HL-60/S4 treated with phorbol 12-myristate 13-acetate at 8.2 ng/mL for 4 days and 3 days (cell line): ENCODE data around the gene RYR3.

Experiments used
- in situ Hi-C: fragments of 300-500 bp; cut with MboI; formaldehyde crosslinking; loops from 2 replicates; pipeline ENCODE4 v1.15.0; 2022; ENCODE audit warnings: low sequenced_read_pairs

Gene RYR3

DNA sequence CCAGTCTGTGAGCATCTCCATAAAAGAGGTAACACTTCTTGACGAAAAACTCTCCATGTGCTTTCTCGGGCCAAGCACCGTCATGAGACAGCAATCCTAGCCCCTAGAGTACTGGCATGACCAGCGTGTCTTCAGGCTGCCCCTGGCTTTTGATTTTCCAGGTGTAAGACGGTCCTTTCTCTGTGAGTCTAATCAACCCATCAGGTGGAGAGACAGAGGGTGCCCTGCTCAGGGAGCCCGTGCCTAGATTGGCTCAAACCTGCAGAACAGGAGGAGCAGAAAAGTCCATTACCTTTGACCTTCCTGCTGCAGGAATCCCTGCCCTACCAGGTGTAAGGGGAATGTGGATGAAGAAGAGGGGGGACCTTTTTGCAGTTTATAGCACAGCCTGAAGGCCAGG is 548.1 kb downstream of the RYR3 start:
- in situ Hi-C loops, result no loop called here

DNA sequence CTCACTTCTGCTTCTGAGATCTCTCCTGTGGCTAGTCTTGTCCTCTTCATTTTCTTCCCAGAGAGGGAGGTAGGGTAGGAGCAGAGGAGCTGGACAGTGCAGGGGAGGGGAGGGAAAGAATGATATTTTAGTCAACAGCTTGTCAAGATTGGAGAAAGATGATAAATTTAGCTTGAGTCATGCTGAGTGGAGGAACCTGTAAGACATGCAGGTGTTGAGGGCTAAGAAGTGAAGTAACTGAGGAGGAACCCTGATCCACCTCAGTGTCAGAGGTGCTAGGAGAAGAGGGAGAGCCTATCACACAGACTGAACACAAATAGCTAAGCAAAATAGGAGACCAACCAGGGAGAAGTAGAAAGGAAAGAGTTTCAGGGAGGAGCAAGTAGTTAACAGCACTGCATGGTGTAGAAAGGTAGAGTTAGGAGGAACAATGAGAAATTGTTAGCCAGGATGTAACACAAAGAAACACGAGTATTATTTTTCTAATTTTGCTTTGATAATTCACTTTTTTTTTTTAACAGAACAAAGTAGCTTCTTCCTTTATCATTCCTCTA is 549.3 kb downstream of the RYR3 start:
- in situ Hi-C loops, result no loop called here

DNA sequence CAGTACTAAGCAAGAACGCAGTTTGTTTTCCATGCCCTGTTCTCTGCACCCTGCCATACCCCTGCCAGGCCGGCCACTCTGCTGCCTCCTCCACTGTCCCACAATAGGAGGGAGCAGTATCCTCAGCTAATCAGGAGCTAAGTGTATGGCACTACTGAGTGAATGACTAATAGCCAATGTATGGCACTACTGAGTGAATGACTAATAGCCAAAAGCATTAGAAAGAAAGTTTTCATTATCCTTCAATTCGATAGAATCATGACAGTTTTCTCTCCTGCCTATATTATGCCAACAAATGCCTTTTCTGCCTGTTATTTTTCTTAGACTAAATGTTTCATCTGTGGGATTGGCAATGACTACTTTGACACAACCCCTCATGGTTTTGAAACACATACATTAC is 550.0 kb downstream of the RYR3 start:
- in situ Hi-C loops, result no loop called here

DNA sequence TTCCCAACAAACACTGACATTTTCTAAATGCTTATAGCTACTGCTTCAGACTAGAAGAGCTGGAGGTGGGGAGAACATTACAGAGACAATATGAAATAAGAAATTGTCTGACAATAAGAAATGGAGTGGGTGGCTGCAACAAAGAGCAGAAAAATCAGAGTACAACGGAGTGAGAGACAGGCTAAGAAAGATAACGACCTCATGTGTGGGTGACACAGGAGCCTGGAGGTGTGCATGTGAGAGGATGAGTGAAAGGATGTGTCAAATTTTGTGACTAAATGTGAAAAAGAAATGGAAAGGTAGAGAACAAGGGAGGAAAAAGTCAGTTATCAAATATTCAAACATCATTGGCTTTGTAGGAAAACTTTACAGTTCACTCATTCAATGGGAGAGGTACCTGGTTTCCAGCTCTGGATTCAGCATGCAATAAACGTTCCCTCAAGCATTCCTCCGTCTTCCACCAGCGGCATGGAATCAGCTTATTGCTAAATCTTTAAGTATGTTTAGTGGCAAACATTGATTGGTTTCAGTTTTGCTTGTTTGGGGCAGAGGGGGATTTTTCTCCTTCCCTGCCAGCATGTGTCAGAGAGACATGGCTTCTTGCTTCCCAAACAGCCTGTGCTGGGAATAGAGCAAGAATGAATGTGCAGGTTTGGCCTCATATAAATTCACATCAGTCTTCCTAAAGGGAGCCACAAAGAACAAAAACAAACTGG is 553.8 kb downstream of the RYR3 start:
- in situ Hi-C loops, result no loop called here

DNA sequence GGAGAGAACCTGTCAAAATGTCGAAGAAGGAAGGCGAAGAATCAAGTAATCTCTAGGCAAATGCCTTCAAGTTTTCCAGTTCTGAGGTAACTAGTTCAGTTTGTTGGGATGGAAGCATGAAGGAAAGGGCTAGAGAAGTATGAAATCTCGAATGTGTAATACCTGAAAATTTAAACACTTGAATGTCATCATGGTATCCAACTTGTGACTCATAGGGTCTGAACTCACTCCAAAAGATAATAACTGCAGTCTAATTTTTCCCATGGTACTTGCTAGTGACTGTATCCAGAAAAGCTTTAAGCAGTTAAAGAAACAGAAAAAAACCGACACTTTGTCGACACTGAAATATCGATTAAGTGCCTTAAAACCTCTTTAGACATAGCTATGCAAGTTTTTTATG is 554.6 kb downstream of the RYR3 start:
- in situ Hi-C loops, result no loop called here

DNA sequence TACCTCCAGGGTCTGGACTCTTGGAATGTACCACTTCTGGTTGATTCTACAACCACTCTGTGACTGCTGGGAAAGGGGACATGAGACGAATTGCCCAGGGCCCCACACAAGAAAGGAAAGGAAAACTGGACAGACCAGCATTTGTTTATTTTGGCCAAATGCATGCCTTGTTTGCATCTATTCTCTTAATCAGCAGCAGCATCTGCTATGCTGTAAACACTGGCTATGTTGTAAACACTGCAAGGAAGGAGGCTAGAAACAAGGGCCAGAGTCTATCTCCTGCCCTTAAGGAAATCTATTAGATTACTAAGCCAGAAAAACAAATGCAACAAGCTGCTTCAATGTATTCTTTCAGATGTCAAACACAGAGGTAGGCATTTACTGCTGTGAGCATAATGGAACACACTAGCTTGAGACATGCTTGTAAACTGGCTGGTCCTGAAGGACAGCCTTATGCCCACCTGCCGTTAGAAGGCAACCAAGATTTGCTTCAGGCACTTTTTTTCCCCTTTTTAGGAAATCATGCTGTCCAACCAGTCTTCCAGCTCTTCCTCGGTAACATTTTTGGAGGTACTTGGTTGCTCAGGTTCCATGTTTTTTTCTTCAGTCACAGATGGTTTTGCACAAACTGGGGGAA is 555.5 kb downstream of the RYR3 start:
- in situ Hi-C loops, result no loop called here

DNA sequence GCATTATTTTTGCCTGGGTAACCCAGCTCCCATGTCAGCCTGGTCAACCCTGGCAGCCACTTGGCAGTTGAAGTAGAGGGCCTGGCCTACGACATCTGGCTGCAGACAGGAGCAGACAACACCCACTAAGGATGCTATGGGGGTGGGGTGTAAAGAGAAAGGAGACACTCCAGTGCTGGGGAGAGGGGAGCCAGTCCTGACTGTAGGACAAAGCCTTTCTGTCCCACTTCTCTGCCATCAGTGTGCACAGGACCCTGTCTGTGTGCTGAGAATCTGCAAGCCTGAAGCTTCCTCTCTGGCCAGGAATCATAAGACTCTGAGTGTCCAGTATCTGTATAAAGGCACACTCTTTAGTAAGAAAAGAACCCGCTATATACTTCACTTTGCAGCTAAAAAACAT is 561.2 kb downstream of the RYR3 start:
- in situ Hi-C loops, result no loop called here

DNA sequence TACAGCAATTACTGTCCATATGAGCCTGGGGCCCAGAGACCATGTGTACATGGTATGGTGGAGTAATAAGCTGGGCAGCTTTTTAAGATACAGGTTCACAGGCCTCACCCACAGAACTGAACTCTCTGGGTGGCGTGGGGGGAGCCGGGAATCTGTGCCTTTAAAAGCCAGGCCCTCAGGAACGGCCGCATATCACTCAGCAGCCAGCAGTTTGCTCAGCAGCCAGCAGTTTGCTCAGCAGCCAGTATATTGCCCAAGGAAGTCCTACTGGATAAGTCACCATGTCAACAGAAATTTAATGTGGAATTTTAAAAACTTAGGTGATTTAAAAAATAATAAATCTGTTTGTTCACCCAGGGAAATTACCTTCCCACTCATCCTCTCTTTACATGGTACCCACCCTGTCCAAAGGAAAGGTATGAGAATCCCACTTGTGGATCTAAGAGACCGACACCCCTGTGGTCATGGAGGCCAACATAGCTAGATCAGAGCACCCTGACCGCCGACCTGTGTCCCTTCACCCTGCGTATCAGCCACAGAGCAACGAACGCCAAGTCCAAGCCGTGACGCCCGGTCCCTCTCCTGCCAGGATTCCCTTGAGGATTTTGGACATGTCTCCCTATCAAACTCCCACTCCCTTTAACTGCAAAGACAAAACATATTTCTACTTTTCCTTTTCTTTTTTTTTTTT is 561.8 kb downstream of the RYR3 start:
- in situ Hi-C loops, result no loop called here

DNA sequence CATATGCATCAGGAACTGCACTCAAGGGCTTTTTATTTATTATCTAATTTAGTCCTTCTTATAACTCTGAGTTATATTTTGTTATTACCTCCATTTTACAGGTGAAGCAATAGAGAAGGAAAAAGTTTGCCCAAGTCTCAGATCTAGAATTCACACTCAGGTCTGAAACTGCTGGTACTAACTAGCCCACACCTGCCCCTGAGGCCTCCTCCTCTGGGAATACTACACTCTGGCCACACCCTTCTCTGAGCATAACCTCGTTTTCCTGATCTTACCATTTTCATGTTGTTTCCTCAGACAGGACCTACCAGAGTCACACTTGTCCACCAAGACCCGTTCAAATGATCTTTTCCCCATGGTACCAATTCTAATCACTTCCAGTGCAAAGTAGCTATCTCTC is 563.4 kb downstream of the RYR3 start:
- in situ Hi-C loops, result no loop called here

DNA sequence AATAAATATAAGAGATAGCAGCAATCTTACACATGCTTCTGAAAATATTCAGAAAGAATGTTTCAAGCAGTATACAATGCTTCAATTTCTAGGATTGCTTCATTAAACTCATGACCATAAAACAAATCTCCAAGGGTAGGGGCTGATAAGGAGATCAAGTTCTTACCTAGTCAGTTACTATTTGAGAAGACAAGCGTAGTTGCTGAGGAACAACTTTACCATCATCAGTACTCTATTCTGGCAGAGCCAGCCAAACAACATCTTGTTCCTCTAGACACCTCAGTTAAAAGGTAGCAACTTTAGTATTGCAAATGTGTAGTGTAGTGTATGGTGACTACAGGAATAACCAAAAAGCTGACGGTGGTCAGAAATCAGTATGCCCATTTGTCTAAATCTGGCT is 572.2 kb downstream of the RYR3 start:
- in situ Hi-C loops, result no loop called here

DNA sequence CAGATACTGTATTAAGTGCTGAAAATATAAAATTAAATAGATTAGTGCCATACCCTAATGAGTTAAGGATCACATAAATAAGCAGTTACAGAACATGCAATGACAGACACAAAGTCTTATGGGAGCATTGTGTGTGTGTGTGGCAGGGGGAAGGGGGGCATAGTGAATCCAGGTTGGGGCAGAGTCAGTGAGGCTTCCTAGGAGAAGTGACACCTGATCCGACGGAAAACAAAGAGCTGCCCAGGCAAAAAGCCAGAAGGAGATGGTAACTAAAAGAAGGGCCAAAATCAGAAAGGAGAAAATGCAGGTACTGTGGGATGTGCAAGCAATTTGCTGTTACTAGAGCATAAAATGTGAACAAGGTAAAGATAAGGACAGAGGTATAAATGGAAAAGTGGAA is 577.4 kb downstream of the RYR3 start:
- in situ Hi-C loops, result no loop called here

DNA sequence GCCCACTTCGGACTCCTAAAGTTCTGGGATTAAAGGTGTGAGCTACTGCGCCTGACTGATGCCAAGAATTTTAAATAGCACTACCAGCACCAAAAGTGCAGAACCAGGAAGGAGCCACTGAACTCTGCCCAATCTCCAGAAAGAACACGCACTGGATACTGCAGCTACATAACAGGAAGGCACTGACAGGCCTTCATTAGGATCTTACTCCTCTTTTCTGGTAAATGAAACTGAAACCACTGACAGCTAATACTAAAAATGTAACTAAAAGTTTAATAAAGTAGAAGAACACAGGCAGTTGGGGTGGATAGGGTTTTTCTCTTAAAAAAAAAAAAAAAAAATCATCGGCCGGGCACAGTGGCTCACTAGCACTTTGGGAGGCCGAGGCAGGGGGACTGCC is 583.4 kb downstream of the RYR3 start:
- in situ Hi-C loops, result no loop called here

DNA sequence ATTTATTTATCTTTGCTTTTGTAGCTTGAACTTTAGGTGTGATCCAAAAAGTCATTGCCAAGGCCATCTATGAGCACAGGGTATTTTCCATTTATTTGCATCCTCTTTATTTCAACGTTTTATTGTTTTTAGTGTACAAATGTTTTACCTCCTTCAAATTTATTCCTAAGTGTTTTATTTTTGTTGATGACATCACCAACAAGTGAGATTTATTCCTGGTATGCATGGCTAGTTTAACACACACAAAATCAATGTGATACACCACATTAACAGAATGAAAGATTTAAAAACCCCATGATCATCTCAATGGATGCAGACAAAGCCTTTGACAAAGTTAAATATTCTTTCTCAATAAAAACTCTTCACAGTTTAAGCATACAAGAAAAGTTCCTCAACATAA is 591.3 kb downstream of the RYR3 start:
- in situ Hi-C loops, result no loop called here

DNA sequence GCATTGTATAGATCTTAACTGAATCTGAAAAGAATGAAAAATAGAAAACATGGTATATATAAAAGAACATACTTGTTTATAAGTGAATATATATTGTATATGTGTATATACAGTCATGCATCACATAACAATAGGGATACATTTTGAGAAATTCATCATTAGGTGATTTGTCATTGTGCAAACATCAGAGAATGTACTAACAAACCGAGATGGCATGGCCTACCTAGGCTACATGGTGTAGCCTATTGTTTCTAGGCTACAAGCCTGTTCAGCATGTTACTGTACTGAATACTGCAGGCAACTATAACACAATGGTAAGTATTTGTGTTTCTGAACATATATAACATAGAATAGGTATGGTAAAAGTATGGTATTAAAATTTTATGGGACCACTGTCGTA is 592.9 kb downstream of the RYR3 start:
- in situ Hi-C loops, result no loop called here

DNA sequence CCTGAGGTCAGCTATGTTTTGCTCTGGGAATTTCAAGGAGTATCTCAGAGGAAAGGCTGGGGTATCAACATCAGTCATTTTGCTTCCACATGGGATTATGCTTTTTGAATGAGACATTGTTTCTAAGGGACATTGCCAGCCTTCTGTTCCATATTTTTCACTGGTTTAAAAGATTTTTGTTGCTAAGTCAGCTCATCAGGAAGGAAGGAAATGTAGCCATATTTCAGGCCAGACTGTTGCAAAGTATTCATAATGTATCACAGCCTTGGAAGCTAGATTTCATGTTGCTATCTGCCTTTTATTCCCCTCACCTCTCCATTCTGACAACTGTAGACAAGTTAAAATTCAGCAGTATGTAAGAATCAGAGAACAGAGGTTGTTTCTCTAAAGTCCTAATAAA is 596.6 kb downstream of the RYR3 start:
- in situ Hi-C loops, result no loop called here

DNA sequence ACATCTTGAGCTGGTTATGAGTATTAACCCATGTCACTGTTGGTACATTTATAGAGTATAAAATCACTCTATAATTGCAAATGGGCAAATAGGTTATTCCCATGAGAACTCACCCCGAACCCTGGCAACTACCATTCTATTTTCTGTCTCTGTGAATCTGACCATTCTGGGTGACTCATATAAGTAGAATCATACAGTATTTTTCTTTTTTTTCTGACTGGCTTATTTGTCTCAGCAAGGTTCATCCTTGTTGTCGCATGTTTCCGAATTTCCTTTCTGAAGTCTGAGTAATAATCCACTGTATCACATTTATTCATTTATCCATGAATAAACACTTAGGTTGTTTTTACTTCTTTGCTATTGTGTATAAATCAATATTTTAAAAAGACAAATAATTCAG is 597.6 kb downstream of the RYR3 start:
- in situ Hi-C loops, result no loop called here

DNA sequence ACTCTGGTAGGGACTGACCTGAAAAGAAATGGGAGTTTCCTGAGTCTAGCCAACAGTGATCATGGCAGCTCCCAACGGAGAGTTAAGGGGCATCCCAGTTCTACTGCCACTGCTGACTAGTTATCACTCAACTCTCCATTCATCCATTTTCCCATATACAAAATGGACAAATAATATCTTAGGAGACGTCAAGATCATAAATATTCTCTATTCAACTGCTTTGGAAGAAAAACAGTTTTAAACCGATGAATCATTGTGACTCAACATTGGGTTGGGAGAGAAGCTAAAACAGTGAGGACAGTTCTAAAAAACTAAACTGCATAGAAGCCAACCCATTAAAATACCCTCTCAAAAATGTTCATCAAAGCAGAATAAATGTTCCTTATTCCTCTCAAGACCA is 600.0 kb downstream of the RYR3 start:
- in situ Hi-C loops, result no loop called here

DNA sequence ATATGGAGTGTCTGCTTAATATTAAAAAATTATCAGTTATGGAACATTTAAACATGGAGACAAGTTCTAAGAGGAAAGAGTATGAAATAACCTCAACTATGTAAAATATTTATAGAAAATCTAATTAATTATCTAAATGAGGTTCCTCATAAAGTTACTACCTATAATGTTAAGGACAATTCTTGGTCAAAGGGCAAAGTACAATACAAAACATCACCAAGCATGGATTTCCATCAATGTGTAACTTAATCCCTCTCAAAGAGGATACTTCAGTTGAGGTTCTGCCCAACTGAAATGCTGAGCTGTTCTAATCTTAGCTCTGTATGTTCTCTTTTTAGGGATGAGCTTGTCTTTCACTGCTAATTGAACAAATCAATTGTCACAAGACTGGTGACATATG is 601.6 kb downstream of the RYR3 start:
- in situ Hi-C loops, result no loop called here

DNA sequence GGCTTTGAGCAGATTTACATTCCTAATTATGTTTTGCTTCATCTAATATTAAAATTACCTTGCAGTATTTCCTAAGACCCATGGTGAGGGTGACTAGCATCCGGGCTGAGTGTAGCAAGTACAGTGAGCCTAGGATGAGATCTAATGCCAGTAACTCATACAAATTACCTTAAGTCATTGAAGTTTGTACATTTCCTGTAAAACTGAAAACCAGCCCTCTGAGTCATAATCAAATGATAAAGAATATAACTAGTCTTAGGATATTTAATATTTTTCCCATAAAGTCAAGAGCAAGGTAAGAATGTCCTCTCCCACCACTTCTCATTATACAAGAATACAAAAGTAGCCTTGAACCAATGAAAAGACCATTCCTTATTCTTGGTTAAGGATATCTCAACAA is 602.7 kb downstream of the RYR3 start:
- in situ Hi-C loops, result no loop called here
